CD14-positive monocyte (primary cell): ENCODE measurements around the gene DNAJC5. TPM values are rescaled to one million over a fixed set of nuclear protein-coding genes. Genes with fewer than 3 reads are reported as not detected.
"Not testable (repeated sequence)": the region's sequence is repeated elsewhere in the genome, so short reads cannot be mapped to it uniquely, and the experiment has no call there.

ENCODE experiments used
- DNase-seq, 3 donors: peaks; one replicate each; pipeline ENCODE4 v3.0.0-alpha.2; 2011 to 2022
- H2AFZ ChIP-seq: 2 replicates; pipeline ENCODE4 v1.6.0; 2012; ENCODE audit warnings: mild to moderate bottlenecking, low read depth, low read length, inconsistent platforms; ENCODE audit not compliant: insufficient read depth, poor library complexity, severe bottlenecking
- H3K27ac ChIP-seq, 2 donors: 1 replicate in 1 of 2; 2 replicates in 1 of 2; pipeline ENCODE4 v1.5.1; 2012 to 2013; ENCODE audit warnings: low read length in 2 of 2, control low read depth in 1 of 2, inconsistent platforms in 1 of 2, low read depth in 1 of 2, mild to moderate bottlenecking in 1 of 2
- H3K27me3 ChIP-seq, 2 donors: one replicate each; pipeline versions ENCODE4 v1.6.0 to v1.6.1; 2011 to 2013; ENCODE audit warnings: low read length in 2 of 2; ENCODE audit not compliant: control insufficient read depth in 2 of 2, insufficient read depth in 2 of 2
- H3K36me3 ChIP-seq, 2 donors: replicated peaks in 1 of 2; 1 replicate in 1 of 2; 2 replicates in 1 of 2; pipeline versions ENCODE4 v1.5.1 to v1.6.1; 2012 to 2013; ENCODE audit warnings: low read length in 2 of 2, control low read depth in 1 of 2, inconsistent platforms in 1 of 2, mild to moderate bottlenecking in 1 of 2; ENCODE audit not compliant: insufficient read depth in 2 of 2, control insufficient read depth in 1 of 2
- H3K4me1 ChIP-seq, 2 donors: 1 replicate in 1 of 2; 2 replicates in 1 of 2; pipeline versions ENCODE4 v1.5.1 to v1.6.1; 2012 to 2013; ENCODE audit warnings: low read length in 2 of 2, control low read depth in 1 of 2, inconsistent platforms in 1 of 2, mild to moderate bottlenecking in 1 of 2, moderate library complexity in 1 of 2; ENCODE audit not compliant: insufficient read depth in 2 of 2, control insufficient read depth in 1 of 2
- H3K4me2 ChIP-seq: replicated peaks from 2 replicates; pipeline ENCODE3; 2012; ENCODE audit warnings: low read length, moderate library complexity, mild to moderate bottlenecking; ENCODE audit not compliant: poor library complexity, severe bottlenecking; ENCODE audit errors: extremely low read depth
- H3K4me3 ChIP-seq, 3 experiments: fragments of 200-600 bp in 1 of 3; sonication (generic) in 1 of 3; replicated peaks in 1 of 3; 1 replicate in 2 of 3; 2 replicates in 1 of 3; pipeline ENCODE4 v1.5.1; 2011 to 2013; ENCODE audit warnings: low read length in 3 of 3, mild to moderate bottlenecking in 3 of 3, control low read depth in 2 of 3, low read depth in 2 of 3, inconsistent platforms in 1 of 3, moderate library complexity in 1 of 3
- H3K79me2 ChIP-seq: 2 replicates; pipeline ENCODE4 v1.6.0; 2012; ENCODE audit warnings: mild to moderate bottlenecking, control low read depth, inconsistent platforms, low read length, moderate library complexity; ENCODE audit not compliant: insufficient read depth
- H3K9ac ChIP-seq: 2 replicates; pipeline ENCODE4 v1.6.0; 2017; ENCODE audit warnings: low read length, mild to moderate bottlenecking; ENCODE audit not compliant: insufficient read depth, poor library complexity, severe bottlenecking
- H3K9me3 ChIP-seq, 2 donors: replicated peaks in 1 of 2; 1 replicate in 1 of 2; 2 replicates in 1 of 2; pipeline versions ENCODE4 v1.5.1 to v1.6.1; 2012 to 2013; ENCODE audit warnings: low read length in 2 of 2, control low read depth in 1 of 2; ENCODE audit not compliant: control insufficient read depth in 1 of 2, insufficient read depth in 1 of 2
- H4K20me1 ChIP-seq: 2 replicates; pipeline ENCODE4 v1.6.0; 2012; ENCODE audit warnings: mild to moderate bottlenecking, low read length, control low read depth, moderate library complexity; ENCODE audit not compliant: insufficient read depth
- H3K27ac Mint-ChIP-seq, 7 donors: one replicate each; pipeline ENCODE4 v1.8.0; 2020; ENCODE audit warnings: mild to moderate bottlenecking in 7 of 7, mixed read lengths in 7 of 7, moderate library complexity in 6 of 7, inconsistent platforms in 2 of 7
- H3K27me3 Mint-ChIP-seq, 3 donors: one replicate each; pipeline ENCODE4 v1.8.0; 2021 to 2022; ENCODE audit warnings: low read depth in 3 of 3, mild to moderate bottlenecking in 3 of 3, mixed read lengths in 3 of 3, moderate library complexity in 3 of 3, inconsistent platforms in 1 of 3
- H3K36me3 Mint-ChIP-seq, 2 donors: one replicate each; pipeline ENCODE4 v1.8.0; 2020; ENCODE audit warnings: mixed read lengths in 2 of 2, inconsistent platforms in 1 of 2, mild to moderate bottlenecking in 1 of 2
- H3K4me1 Mint-ChIP-seq: one replicate; pipeline ENCODE4 v1.8.0; 2020; ENCODE audit warnings: mild to moderate bottlenecking, mixed read lengths
- H3K4me3 Mint-ChIP-seq, 2 donors: one replicate each; pipeline ENCODE4 v1.8.0; 2020; ENCODE audit warnings: mild to moderate bottlenecking in 2 of 2, mixed read lengths in 2 of 2, moderate library complexity in 1 of 2
- H3K9me3 Mint-ChIP-seq, 7 donors: one replicate each; pipeline ENCODE4 v1.8.0; 2020 to 2022; ENCODE audit warnings: mixed read lengths in 7 of 7, mild to moderate bottlenecking in 6 of 7, moderate library complexity in 6 of 7, inconsistent platforms in 2 of 7
- CTCF ChIP-seq: fragments of 200-600 bp; IDR thresholded peaks from one replicate; pipeline ENCODE4 v1.8.0; 2022; ENCODE audit warnings: antibody characterized with exemption, mild to moderate bottlenecking
- WGBS: methylation state at CpG from one replicate; pipeline ENCODE4 v1.1.5; 2013; ENCODE audit warnings: missing lambda C conversion rate; ENCODE audit not compliant: insufficient coverage; 5-methylcytosine and 5-hydroxymethylcytosine counted together
- intact Hi-C, 2 donors: fragments of 100-400 bp; cut with micrococcal nuclease; formaldehyde crosslinking; loops; one replicate each; pipeline versions ENCODE4 v1.15.0 to v1.15.1; 2023
- polyA plus RNA-seq, 3 donors: library from polyadenylated mRNA; depleted of rRNA in 1 of 3; unstranded in 2 of 3; stranded (reverse) in 1 of 3; fragments of 300-500 nt in 2 of 3; fragments of >200 nt in 1 of 3; fragmentation: Illumina TruSeq in 2 of 3; gene quantifications; 1 replicate in 2 of 3; 2 replicates in 1 of 3; pipeline ENCODE4 v1.2.3, GENCODE V29; 2012 to 2021

The DNAJC5 gene
- polyA plus RNA-seq, 3 donors: 5.9 to 44.4 (median 7.4) TPM

- peaks cover 0 to 1% of the 10 kb centered on the region in 2 donors for H3K36me3 Mint-ChIP-seq
- H3K36me3 ChIP-seq: no peaks in the 10 kb centered on the region
- peaks cover 25 to 50% (median 36%) of the 10 kb centered on the region in 3 donors for H3K27me3 Mint-ChIP-seq
- H3K79me2 ChIP-seq: no peaks in the 10 kb centered on the region
- WGBS: 42% methylated on average over 18 of the region's 28 CpGs
- H3K4me1 ChIP-seq: peaks cover 45 to 48% of the 10 kb centered on the region in 2 donors
- peaks cover 19 to 52% of the 10 kb centered on the region in 2 donors for H3K27me3 ChIP-seq
- H3K4me1 Mint-ChIP-seq: peaks cover 28% of the 10 kb centered on the region
- H3K4me2 ChIP-seq: peak overlapping the region; percentile 50
- H3K4me3 Mint-ChIP-seq: peak overlapping the region in 1 of 2 donors; percentile 16
- no peaks in the 10 kb centered on the region for H3K9me3 ChIP-seq
- H3K27ac Mint-ChIP-seq: no peak overlapping the region
- no peak overlapping the region for H3K27ac ChIP-seq
- TF ChIP-seq CTCF: no peak
- peak overlapping the region; percentile 19 for H2AFZ ChIP-seq
- DNase-seq: no peak
- peak overlapping the region in 1 of 3 experiments; percentile 33 for H3K4me3 ChIP-seq
- intact Hi-C loops: no loop called here
- H4K20me1 ChIP-seq: no peaks in the 10 kb centered on the region
- H3K9ac ChIP-seq: no peak overlapping the region
- peaks cover 0 to 14% (median 2%) of the 10 kb centered on the region in 7 donors for H3K9me3 Mint-ChIP-seq
Measured at GRCh38 chr20:63848003-63848911, 46.7 kb upstream of the DNAJC5 start.

GRCh38 chr20:63850689-63851547, 44.0 kb upstream of the DNAJC5 start:
- DNase-seq: peak in 2 of 3 donors; percentile 39 to 67
- Histone ChIP-seq H3K27me3 (peaks cover 2 to 37% of the 10 kb centered on the region in 2 donors), H3K79me2 (no peaks in the 10 kb centered on the region), H3K9me3 (no peaks in the 10 kb centered on the region), H3K4me1 (peaks cover 62 to 65% of the 10 kb centered on the region in 2 donors), H3K36me3 (no peaks in the 10 kb centered on the region), H3K9ac (no peak overlapping the region), H3K4me2 (no peak overlapping the region), H2AFZ (no peak overlapping the region), H4K20me1 (no peaks in the 10 kb centered on the region), H3K27ac (no peak overlapping the region), H3K4me3 (no peak overlapping the region)
- H3K27ac Mint-ChIP-seq: peak overlapping the region in 3 of 7 donors; percentile 25 to 71 (median 47)
- peaks cover 9 to 45% (median 29%) of the 10 kb centered on the region in 3 donors for H3K27me3 Mint-ChIP-seq
- no peak for TF ChIP-seq CTCF
- WGBS: 60% methylated on average over 23 of the region's 27 CpGs
- peak overlapping the region; percentile 28 to 77 for H3K4me3 Mint-ChIP-seq
- intact Hi-C loops: loop anchor here in 1 of 2 donors (10.0 kb wide), 1 partner anchor 46 kb away; no protein-coding TSS in a partner anchor
- H3K36me3 Mint-ChIP-seq: no peaks in the 10 kb centered on the region
- peaks cover 0 to 7% (median 0%) of the 10 kb centered on the region in 7 donors for H3K9me3 Mint-ChIP-seq
- H3K4me1 Mint-ChIP-seq: peaks cover 35% of the 10 kb centered on the region

- not testable (repeated sequence) for H2AFZ ChIP-seq, H3K79me2 ChIP-seq, DNase-seq, H3K36me3 ChIP-seq, H3K9me3 Mint-ChIP-seq, H3K9me3 ChIP-seq, H3K36me3 Mint-ChIP-seq, H3K4me3 ChIP-seq, H3K27ac ChIP-seq, H3K4me2 ChIP-seq, H4K20me1 ChIP-seq, H3K9ac ChIP-seq
- peaks cover 32% of the 10 kb centered on the region for H3K4me1 Mint-ChIP-seq
- H3K4me1 ChIP-seq: peaks cover 56 to 59% of the 10 kb centered on the region in 2 donors
- intact Hi-C loops: loop anchor here in 1 of 2 donors (10.0 kb wide), 1 partner anchor 47 kb away; no protein-coding TSS in a partner anchor
- H3K4me3 Mint-ChIP-seq: peak overlapping the region in 1 of 2 donors; percentile 19
- H3K27me3 ChIP-seq: peaks cover 2 to 31% of the 10 kb centered on the region in 2 donors
- H3K27ac Mint-ChIP-seq: peak overlapping the region in 1 of 7 donors; percentile 25
- peaks cover 10 to 51% (median 33%) of the 10 kb centered on the region in 3 donors for H3K27me3 Mint-ChIP-seq
- 85% methylated on average over 4 of the region's 14 CpGs for WGBS
Measured at GRCh38 chr20:63851548-63851943, 43.4 kb upstream of the DNAJC5 start.
